HEK293 (cell line): ENCODE measurements around the gene SERINC5.

Experiments
- CTCF ChIP-seq: fragments of 450-650 bp; formaldehyde crosslinking; IDR thresholded peaks from 2 replicates; pipeline ENCODE4 v1.5.1; 2016; ENCODE audit warnings: missing biosample characterization, missing genetic modification characterization
- KLF8 ChIP-seq: fragments of 450-650 bp; formaldehyde crosslinking; IDR thresholded peaks from 2 replicates; pipeline ENCODE4 v1.5.1; 2016; ENCODE audit warnings: missing biosample characterization, missing genetic modification characterization
- MEIS1 ChIP-seq: sonication (generic); formaldehyde crosslinking; IDR thresholded peaks from 2 replicates; pipeline ENCODE4 v1.8.1; 2022; ENCODE audit warnings: missing genetic modification reagents, mild to moderate bottlenecking, borderline replicate concordance
- PBX3 ChIP-seq: sonication (generic); formaldehyde crosslinking; IDR thresholded peaks from 2 replicates; pipeline ENCODE4 v1.8.1; 2022; ENCODE audit warnings: mild to moderate bottlenecking, moderate library complexity, missing genetic modification reagents
- REST ChIP-seq: fragments of 450-650 bp; formaldehyde crosslinking; IDR thresholded peaks from 2 replicates; pipeline ENCODE4 v1.5.1; 2016; ENCODE audit warnings: missing biosample characterization, missing genetic modification characterization
- ZNF112 ChIP-seq: fragments of 450-650 bp; formaldehyde crosslinking; IDR thresholded peaks from 2 replicates; pipeline ENCODE4 v1.5.0; 2017; ENCODE audit warnings: missing biosample characterization, missing genetic modification characterization
- ZNF114 ChIP-seq: fragments of 450-650 bp; formaldehyde crosslinking; IDR thresholded peaks from 2 replicates; pipeline ENCODE4 v1.5.0; 2017; ENCODE audit warnings: missing biosample characterization, missing genetic modification characterization
- TF ChIP-seq, protein P1 (sequence below): fragments of 450-650 bp; formaldehyde crosslinking; IDR thresholded peaks from 2 replicates; pipeline ENCODE4 v1.5.1; 2016; ENCODE audit warnings: missing biosample characterization, missing genetic modification characterization
- TF ChIP-seq, protein P2 (sequence below): fragments of 450-650 bp; formaldehyde crosslinking; IDR thresholded peaks from 2 replicates; pipeline ENCODE4 v1.5.1; 2016; ENCODE audit warnings: missing biosample characterization, missing genetic modification characterization

GRCh38 chr5:80076131-80077050, 179.5 kb downstream of the SERINC5 start:
- TF ChIP-seq PBX3 (CRISPR knock-in tag) = no peak
- TF ChIP-seq, protein P1, sequence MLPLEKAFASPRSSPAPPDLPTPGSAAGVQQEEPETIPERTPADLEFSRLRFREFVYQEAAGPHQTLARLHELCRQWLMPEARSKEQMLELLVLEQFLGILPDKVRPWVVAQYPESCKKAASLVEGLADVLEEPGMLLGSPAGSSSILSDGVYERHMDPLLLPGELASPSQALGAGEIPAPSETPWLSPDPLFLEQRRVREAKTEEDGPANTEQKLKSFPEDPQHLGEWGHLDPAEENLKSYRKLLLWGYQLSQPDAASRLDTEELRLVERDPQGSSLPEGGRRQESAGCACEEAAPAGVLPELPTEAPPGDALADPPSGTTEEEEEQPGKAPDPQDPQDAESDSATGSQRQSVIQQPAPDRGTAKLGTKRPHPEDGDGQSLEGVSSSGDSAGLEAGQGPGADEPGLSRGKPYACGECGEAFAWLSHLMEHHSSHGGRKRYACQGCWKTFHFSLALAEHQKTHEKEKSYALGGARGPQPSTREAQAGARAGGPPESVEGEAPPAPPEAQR (tag by site-specific recombination) = no peak
- no peak for TF ChIP-seq CTCF (tag by site-specific recombination)
- no peak for TF ChIP-seq REST (tag by site-specific recombination)
- no peak for TF ChIP-seq MEIS1
- TF ChIP-seq ZNF112 (tag by site-specific recombination) = no peak
- TF ChIP-seq ZNF114 (tag by site-specific recombination) = no peak
- TF ChIP-seq, protein P2, sequence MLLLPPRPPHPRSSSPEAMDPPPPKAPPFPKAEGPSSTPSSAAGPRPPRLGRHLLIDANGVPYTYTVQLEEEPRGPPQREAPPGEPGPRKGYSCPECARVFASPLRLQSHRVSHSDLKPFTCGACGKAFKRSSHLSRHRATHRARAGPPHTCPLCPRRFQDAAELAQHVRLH (tag by site-specific recombination) = no peak
- TF ChIP-seq KLF8 (tag by site-specific recombination) = no peak
